Parathyroid adenoma (tissue), 2 donors: ENCODE results near the gene ABCC3.

Experiments used
- H2AFZ ChIP-seq: fragments of 300-600 bp; sonication (generic); one replicate; pipeline ENCODE4 v1.7.0; 2017; ENCODE audit warnings: antibody characterized with exemption, mild to moderate bottlenecking
- H3K27ac ChIP-seq: fragments of 300-600 bp; sonication (generic); one replicate; pipeline ENCODE4 v1.7.0; 2017
- H3K27me3 ChIP-seq: fragments of 300-600 bp; sonication (generic); one replicate; pipeline ENCODE4 v1.7.0; 2017; ENCODE audit warnings: low read length; ENCODE audit not compliant: control insufficient read depth, insufficient read depth
- H3K36me3 ChIP-seq: fragments of 300-600 bp; sonication (generic); one replicate; pipeline ENCODE4 v1.7.0; 2017; ENCODE audit warnings: low read length; ENCODE audit not compliant: control insufficient read depth, insufficient read depth
- H3K4me1 ChIP-seq: fragments of 300-600 bp; sonication (generic); one replicate; pipeline ENCODE4 v1.7.0; 2017; ENCODE audit warnings: control low read depth
- H3K4me2 ChIP-seq: fragments of 300-600 bp; sonication (generic); one replicate; pipeline ENCODE4 v1.7.0; 2017; ENCODE audit warnings: low read length
- H3K4me3 ChIP-seq: fragments of 300-600 bp; sonication (generic); one replicate; pipeline ENCODE4 v1.7.0; 2017; ENCODE audit warnings: low read depth, low read length
- H3K79me2 ChIP-seq: fragments of 300-600 bp; sonication (generic); one replicate; pipeline ENCODE4 v1.7.0; 2017; ENCODE audit warnings: control low read depth
- H3K9ac ChIP-seq: fragments of 300-600 bp; sonication (generic); one replicate; pipeline ENCODE4 v1.7.0; 2017; ENCODE audit warnings: mild to moderate bottlenecking
- H3K9me3 ChIP-seq: fragments of 300-600 bp; sonication (generic); one replicate; pipeline ENCODE4 v1.7.0; 2017; ENCODE audit warnings: low read length; ENCODE audit not compliant: control insufficient read depth
- CTCF ChIP-seq: fragments of 300-600 bp; sonication (generic); IDR thresholded peaks from one replicate; pipeline ENCODE4 v1.7.0; 2017; ENCODE audit warnings: antibody characterized with exemption, mild to moderate bottlenecking
- donor health status: primary hyperparathyroidism.

Gene ABCC3

DNA sequence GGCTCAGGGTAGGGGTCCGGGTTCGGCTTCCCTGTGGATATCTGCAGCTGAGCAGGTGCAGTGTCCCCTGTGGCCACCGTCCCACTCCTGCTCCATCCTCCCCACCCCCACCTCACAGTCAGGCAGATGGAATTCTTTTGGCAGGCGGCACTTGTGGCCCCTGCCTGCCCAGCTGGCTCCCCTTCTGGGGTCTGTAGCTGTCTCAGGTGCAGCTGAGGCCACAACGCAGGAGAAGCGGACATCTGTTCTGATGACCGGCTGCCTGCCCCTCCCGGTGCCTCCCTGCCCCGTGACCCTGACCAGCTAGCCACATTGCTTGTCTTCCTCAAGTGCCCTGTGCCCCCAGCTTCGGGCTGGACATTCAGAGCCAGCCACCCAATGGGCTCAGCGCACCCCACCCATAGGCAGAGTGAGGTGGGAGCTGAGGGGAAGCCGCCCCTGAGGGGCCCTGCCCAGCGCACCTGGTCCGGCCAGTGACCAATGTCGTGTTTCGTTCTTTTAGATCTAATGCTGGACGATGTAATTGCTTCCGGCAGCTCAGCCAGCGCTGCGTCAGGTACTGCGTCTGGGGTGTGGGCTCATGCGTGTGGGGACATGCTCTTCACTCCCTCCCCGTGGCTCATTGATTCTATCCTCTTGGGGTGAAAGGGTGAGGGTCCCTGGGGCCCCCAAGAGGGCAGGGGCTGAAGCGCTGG lies 25.2 kb upstream of the ABCC3 start:
- no peaks in the 10 kb centered on the region for H3K9me3 ChIP-seq
- H3K4me2 ChIP-seq: no peak overlapping the region
- no peak overlapping the region for H3K27ac ChIP-seq
- H2AFZ ChIP-seq: no peak overlapping the region
- H3K36me3 ChIP-seq: no peaks in the 10 kb centered on the region
- no peaks in the 10 kb centered on the region for H3K27me3 ChIP-seq
- no peak for TF ChIP-seq CTCF
- H3K9ac ChIP-seq: no peak overlapping the region
- no peaks in the 10 kb centered on the region for H3K79me2 ChIP-seq
- H3K4me3 ChIP-seq: no peak overlapping the region
- no peaks in the 10 kb centered on the region for H3K4me1 ChIP-seq

GRCh38 chr17:50611634-50612033 lies 23.0 kb upstream of the ABCC3 start:
- H3K79me2 ChIP-seq: no peaks in the 10 kb centered on the region
- H3K4me2 ChIP-seq: no peak overlapping the region
- no peak overlapping the region for H3K4me3 ChIP-seq
- no peaks in the 10 kb centered on the region for H3K36me3 ChIP-seq
- no peak overlapping the region for H3K9ac ChIP-seq
- no peaks in the 10 kb centered on the region for H3K4me1 ChIP-seq
- H3K27me3 ChIP-seq: no peaks in the 10 kb centered on the region
- no peak overlapping the region for H2AFZ ChIP-seq
- no peaks in the 10 kb centered on the region for H3K9me3 ChIP-seq
- TF ChIP-seq CTCF: no peak
- H3K27ac ChIP-seq: no peak overlapping the region

GRCh38 chr17:50612281-50612680 lies 22.4 kb upstream of the ABCC3 start:
- Histone ChIP-seq H3K4me2 (no peak overlapping the region), H3K9me3 (no peaks in the 10 kb centered on the region), H3K4me3 (no peak overlapping the region), H3K27me3 (no peaks in the 10 kb centered on the region), H3K79me2 (no peaks in the 10 kb centered on the region), H3K36me3 (no peaks in the 10 kb centered on the region), H3K27ac (no peak overlapping the region), H3K4me1 (no peaks in the 10 kb centered on the region), H2AFZ (no peak overlapping the region), H3K9ac (no peak overlapping the region)
- no peak for TF ChIP-seq CTCF

DNA sequence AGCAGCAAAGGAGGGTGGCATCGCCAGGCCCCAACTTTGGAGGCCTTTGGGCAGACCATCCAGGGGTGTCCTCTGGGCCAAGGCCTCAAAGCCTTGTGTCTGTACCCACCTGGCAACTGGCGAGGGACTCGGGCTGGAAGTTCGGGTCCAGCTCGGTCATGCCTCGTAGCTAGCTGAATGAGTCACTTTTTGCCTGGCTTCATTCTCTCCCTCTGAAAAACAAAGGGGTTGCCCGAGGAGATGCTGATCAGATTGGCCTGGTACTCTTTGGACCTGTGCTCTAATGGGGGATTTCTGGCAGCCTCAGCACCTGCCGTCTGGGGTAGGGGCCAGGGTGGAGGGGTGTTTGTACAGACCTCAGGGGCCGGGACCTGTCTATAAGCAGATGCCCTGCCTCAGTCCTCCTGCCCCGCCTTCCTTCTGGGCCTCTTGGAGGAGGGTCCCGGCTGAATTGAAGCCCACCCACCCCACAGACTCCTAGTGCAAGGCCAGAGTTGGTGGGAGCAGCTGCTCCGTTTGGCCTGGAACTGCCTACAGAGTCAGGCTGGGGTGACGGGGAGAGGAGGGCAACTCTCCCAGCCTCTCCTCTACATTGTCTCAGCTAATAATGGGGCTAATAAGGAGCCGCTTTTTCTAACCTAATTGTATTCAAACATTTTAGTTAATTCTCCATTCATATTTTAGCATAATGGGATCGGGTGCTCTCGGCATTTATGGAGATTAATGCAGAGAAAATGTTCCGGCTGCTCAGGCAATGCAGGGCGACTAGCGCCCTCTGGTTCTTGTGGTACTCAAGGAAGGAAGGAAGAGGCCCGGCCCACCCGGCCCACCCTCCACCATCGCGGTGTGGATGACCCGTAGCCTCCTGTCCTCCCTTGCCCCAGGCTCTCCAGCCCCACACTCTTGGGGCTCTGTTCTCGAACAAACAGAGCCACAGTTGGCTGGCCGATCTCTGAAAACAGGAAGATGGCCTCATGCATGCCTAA lies 21.4 kb upstream of the ABCC3 start:
- TF ChIP-seq CTCF: no peak
- Histone ChIP-seq H3K9me3 (no peaks in the 10 kb centered on the region), H3K79me2 (no peaks in the 10 kb centered on the region), H2AFZ (no peak overlapping the region), H3K4me1 (no peaks in the 10 kb centered on the region), H3K4me2 (no peak overlapping the region), H3K27me3 (no peaks in the 10 kb centered on the region), H3K4me3 (no peak overlapping the region), H3K9ac (no peak overlapping the region), H3K36me3 (no peaks in the 10 kb centered on the region), H3K27ac (no peak overlapping the region)
